Measurements from ENCODE around the gene MEAF6. TPM values are rescaled to one million over a fixed set of nuclear protein-coding genes. Genes with fewer than 3 reads are reported as not detected.

MEAF6 gene
- total RNA-seq, 1 donor from 2014 or later, result 59.5 TPM

DNA sequence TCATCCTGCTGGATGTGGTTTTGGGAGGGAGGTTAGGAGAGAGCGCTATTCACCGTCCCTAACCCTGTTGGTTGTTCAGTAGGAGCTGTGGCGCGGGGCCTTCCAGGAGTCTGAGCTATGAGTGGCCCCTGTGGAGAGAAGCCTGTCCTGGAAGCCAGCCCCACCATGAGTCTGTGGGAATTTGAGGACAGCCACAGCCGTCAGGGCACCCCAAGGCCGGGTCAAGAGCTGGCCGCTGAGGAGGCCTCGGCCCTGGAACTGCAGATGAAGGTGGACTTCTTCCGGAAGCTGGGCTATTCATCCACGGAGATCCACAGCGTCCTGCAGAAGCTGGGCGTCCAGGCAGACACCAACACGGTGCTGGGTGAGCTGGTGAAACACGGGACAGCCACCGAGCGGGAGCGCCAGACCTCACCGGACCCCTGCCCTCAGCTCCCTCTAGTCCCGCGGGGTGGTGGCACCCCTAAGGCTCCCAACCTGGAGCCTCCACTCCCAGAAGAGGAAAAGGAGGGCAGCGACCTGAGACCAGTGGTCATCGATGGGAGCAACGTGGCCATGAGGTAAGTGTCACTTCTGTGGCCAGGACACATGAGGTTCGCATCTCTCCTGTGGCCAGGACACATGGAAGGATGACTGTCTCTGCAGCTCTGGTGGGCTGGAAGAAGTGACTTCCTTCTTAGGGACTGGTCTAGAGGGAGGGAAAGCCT, 39.0 kb downstream of the MEAF6 start:
- DNase-seq (no peak), ATAC-seq (no peak)
- Histone ChIP-seq H3K4me3 (peak overlapping the region; percentile 83), H3K9me3 (no peaks in the 10 kb centered on the region), H3K27me3 (ENCODE audit: low read depth) (no peaks in the 10 kb centered on the region), H3K36me3 (peaks cover 28% of the 10 kb centered on the region), H3K27ac (peak overlapping the region; percentile 96), H3K4me1 (peaks cover 89% of the 10 kb centered on the region)
- intact Hi-C loops (cut with DNase I), result no loop called here
- TF ChIP-seq CTCF (IDR thresholded peaks at IDR 0.05), result no peak

DNA sequence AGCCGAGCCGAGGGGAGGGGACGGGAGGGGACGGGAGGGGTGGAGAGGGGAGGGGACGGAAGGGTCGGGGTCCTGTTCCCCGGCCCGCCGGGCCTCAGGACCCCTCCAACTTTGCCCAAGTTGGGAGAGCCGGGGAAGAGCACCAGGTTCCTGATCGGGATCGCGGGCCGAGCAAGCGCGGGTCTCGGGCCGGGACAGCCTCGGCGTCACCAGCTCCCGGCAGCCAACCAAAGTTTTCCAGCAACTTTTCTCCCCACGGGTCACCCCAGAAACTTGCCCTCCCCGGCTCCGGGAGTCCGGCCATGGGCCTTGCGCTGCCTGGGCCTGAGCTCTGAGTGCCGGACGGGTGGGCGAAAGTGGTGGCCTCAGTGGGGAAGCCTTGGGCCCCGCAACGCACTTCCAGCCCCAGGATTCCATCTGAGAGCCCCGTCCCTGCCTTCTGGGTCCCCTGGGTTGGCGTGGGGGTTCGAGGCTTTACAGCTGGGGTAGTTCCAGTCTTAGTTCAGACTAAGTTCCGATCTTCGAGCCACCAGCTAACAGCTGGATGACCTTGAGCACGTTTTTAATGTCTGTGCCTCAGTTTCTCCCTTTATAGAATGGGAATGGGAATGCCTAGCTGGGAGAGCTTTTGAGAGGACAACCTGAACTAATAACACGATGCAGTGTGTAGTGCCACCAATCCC, 39.7 kb downstream of the MEAF6 start:
- H3K4me1 ChIP-seq, result peaks cover 82% of the 10 kb centered on the region
- H3K4me3 ChIP-seq, result peak overlapping the region; percentile 83
- H3K27me3 ChIP-seq (ENCODE audit: low read depth), result no peaks in the 10 kb centered on the region
- intact Hi-C loops (cut with DNase I), result no loop called here
- peak overlapping the region; percentile 96 for H3K27ac ChIP-seq
- no peak for TF ChIP-seq CTCF (IDR thresholded peaks at IDR 0.05)
- H3K9me3 ChIP-seq, result no peaks in the 10 kb centered on the region
- ATAC-seq (peak; percentile 0 to 1), DNase-seq (peak; percentile 56)
- H3K36me3 ChIP-seq, result peaks cover 21% of the 10 kb centered on the region

DNA sequence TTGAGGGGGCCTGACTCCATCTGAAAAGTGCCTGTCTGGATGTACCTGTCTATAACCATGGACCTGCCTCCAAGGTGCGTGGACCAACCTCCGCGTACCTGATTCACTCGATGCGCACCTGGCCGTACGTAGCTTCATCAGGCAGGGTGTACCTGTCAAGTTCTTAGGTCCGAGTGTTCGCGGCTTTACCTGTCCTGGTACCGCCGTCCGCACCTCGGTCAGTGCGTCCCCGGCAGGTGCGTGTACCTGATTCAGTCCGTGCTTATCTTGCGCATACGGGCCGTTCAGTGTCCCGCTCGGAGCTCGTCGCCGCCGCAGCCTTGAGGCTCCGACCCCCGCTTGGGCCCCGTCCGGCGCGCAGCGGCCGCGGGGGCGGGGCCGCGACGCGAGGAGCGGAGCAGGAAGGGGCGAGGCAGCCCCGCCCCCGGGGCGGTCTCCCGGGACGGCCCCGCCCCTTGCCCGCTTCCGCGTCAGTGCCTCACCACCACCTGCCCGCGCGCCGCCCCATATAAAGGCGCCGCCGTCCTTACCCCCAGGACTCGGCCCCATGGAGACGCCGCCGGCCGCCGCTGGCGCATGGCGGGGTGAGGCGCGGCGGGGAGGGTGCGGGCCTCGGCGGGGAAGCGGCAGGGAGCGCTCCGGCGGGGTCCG, 40.4 kb downstream of the MEAF6 start, which contains the start of gene ZC3H12A:
TSS of gene ZC3H12A (plus strand) at position 535 of the 651 bp plus-strand sequence. CDS start 917 bp downstream, outside the sequence.
- intact Hi-C loops (cut with DNase I), result no loop called here
- ATAC-seq (peak; percentile 85 to 94), DNase-seq (peak; percentile 96)
- Histone ChIP-seq H3K4me3 (peak within 1 kb of the TSS; percentile 83), H3K27me3 (ENCODE audit: low read depth) (no peaks in the 10 kb centered on the region), H3K27ac (peak within 1 kb of the TSS; percentile 96), H3K4me1 (peaks cover 75% of the 10 kb centered on the region), H3K9me3 (no peaks in the 10 kb centered on the region), H3K36me3 (peaks cover 20% of the 10 kb centered on the region)
- TF ChIP-seq CTCF (IDR thresholded peaks at IDR 0.05), result no peak

DNA sequence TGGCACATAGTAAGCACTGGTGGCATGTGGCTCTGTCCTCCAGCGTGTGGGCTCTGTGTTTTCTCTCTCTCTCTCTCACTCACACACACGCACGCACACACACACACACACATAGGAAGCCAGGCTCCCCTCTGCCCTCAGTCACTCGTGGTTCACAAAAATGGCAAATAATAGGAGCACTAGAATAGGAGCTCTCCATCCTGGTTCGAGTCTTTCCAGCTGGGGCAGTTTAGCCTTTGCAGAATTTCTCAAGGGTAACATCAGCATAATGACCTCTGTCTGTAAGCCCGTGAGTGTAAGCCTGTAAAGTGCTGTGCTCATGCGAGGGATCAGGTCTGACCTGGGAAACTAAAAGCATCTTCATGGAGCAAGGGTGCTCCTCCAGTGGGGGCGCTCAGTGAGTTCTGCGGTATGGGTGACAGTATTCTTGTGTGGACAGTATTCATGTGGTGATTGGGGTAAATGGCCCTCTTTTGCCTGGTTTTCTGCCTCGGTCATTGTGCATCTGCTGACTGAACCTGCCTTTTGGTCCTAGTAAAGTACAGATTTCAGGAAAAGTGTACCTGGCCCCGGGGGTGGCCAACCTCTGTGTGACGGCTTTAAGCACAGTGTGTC, 41.0 kb downstream of the MEAF6 start:
- Histone ChIP-seq H3K9me3 (no peaks in the 10 kb centered on the region), H3K4me1 (peaks cover 69% of the 10 kb centered on the region), H3K27me3 (ENCODE audit: low read depth) (no peaks in the 10 kb centered on the region), H3K36me3 (peaks cover 17% of the 10 kb centered on the region), H3K4me3 (peak overlapping the region; percentile 83), H3K27ac (peak overlapping the region; percentile 96)
- no peak for TF ChIP-seq CTCF (IDR thresholded peaks at IDR 0.05)
- intact Hi-C loops (cut with DNase I), result no loop called here
- ATAC-seq (no peak), DNase-seq (no peak)

- Histone ChIP-seq H3K27me3 (ENCODE audit: low read depth) (no peaks in the 10 kb centered on the region), H3K27ac (peak overlapping the region; percentile 96)
Observed at GRCh38 chr1:37472994-37473393, 41.6 kb downstream of the MEAF6 start.

More at GRCh38 chr1:37472994-37473393, 41.6 kb downstream of the MEAF6 start:
- H3K36me3 ChIP-seq, result peaks cover 11% of the 10 kb centered on the region
- intact Hi-C loops (cut with DNase I), result no loop called here
- H3K4me1 ChIP-seq, result peaks cover 63% of the 10 kb centered on the region
- H3K4me3 ChIP-seq, result peak overlapping the region; percentile 83
- no peaks in the 10 kb centered on the region for H3K9me3 ChIP-seq
- no peak for TF ChIP-seq CTCF (IDR thresholded peaks at IDR 0.05)
- ATAC-seq (no peak), DNase-seq (no peak)

Measured in lower lobe of right lung (tissue), 2 donors.